DMS79 (cell line): ENCODE measurements around the gene IGSF21.

Source experiments
- DNase-seq: peaks from one replicate; lab custom pipeline; 2025; lab: John Stamatoyannopoulos, UW

IGSF21 gene

GRCh38 chr1:18119771-18120377 lies 12.3 kb downstream of the IGSF21 start:
- no peak for DNase-seq

GRCh38 chr1:18120638-18121037 lies 13.0 kb downstream of the IGSF21 start:
- no peak for DNase-seq

- DNase-seq, result peak; percentile 60
Observed at GRCh38 chr1:18121072-18121820, 13.6 kb downstream of the IGSF21 start.

- peak; percentile 36 for DNase-seq
Observed at GRCh38 chr1:18123467-18123992, 15.9 kb downstream of the IGSF21 start.

GRCh38 chr1:18124977-18125376 lies 17.4 kb downstream of the IGSF21 start:
- DNase-seq, result no peak

GRCh38 chr1:18126616-18127015 lies 19.0 kb downstream of the IGSF21 start:
- DNase-seq, result no peak

- DNase-seq, result no peak
Observed at GRCh38 chr1:18128298-18128697, 20.7 kb downstream of the IGSF21 start.

- no peak for DNase-seq
Observed at GRCh38 chr1:18130356-18130755, 22.8 kb downstream of the IGSF21 start.

- no peak for DNase-seq
Observed at GRCh38 chr1:18132022-18132710, 24.6 kb downstream of the IGSF21 start.

- no peak for DNase-seq
Observed at GRCh38 chr1:18132711-18133541, 25.3 kb downstream of the IGSF21 start.

GRCh38 chr1:18134324-18135046 lies 26.9 kb downstream of the IGSF21 start:
- DNase-seq, result no peak

GRCh38 chr1:18137759-18138345 lies 30.3 kb downstream of the IGSF21 start:
- DNase-seq, result no peak

GRCh38 chr1:18139198-18139981 lies 31.8 kb downstream of the IGSF21 start:
- DNase-seq, result no peak

- no peak for DNase-seq
Observed at GRCh38 chr1:18140411-18140810, 32.8 kb downstream of the IGSF21 start.

- no peak for DNase-seq
Observed at GRCh38 chr1:18141661-18142060, 34.1 kb downstream of the IGSF21 start.

GRCh38 chr1:18142471-18142870 lies 34.9 kb downstream of the IGSF21 start:
- no peak for DNase-seq

GRCh38 chr1:18142969-18143368 lies 35.4 kb downstream of the IGSF21 start:
- no peak for DNase-seq

- DNase-seq, result no peak
Observed at GRCh38 chr1:18144062-18144461, 36.5 kb downstream of the IGSF21 start.

- no peak for DNase-seq
Observed at GRCh38 chr1:18144916-18145647, 37.5 kb downstream of the IGSF21 start.
